Stomach (tissue), 4 donors: ENCODE results near the gene ZC4H2.

Experiments
- POLR2A ChIP-seq, 4 donors: fragments of 450-650 bp; IDR thresholded peaks; one replicate each; pipeline ENCODE4 v1.6.1; 2016; ENCODE audit warnings: antibody characterized with exemption in 4 of 4, control low read depth in 2 of 4, mild to moderate bottlenecking in 1 of 4, moderate library complexity in 1 of 4
- TF ChIP-seq, protein P1 (sequence below), 7 experiments: fragments of 450-650 bp in 4 of 7; fragments of 200-600 bp in 3 of 7; sonication (generic) in 3 of 7; IDR thresholded peaks; one replicate each; pipeline ENCODE4 v1.5.1; 2016 to 2019; ENCODE audit warnings: antibody characterized with exemption in 7 of 7, control low read depth in 2 of 7, mild to moderate bottlenecking in 1 of 7

DNA sequence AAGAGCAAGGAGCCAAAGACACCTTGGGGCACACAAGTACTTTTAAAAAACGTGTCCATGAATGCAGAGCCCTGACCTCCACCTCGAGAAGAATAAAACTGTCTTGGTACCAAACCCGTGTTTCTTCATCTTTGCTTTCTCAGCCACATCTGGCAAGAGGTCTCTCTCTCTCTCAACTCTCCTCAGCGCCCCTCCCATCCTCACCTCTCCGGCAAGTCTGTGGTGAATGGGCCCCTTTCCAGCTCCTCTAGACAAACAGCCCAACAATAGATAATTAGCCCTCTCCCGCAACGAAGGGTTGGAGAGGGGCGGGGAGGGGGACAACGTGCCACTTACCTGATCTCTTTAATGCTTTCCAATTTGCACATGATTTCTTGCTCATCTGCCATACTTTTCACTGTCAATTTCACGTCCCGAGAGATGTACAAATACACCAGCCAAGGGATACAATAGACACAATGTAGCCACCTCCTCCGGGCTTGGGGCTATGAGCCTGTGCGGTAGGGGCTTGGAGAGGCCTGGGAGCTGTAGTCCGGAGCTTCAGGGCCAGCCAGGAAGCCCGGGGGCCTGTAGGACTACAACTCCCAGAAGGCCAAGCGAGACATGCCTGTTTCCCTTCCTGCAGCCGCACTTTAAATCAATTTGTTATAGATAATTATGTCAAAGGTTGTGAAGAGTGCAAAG is at the start of gene ZC4H2:
- TF ChIP-seq, protein P1, sequence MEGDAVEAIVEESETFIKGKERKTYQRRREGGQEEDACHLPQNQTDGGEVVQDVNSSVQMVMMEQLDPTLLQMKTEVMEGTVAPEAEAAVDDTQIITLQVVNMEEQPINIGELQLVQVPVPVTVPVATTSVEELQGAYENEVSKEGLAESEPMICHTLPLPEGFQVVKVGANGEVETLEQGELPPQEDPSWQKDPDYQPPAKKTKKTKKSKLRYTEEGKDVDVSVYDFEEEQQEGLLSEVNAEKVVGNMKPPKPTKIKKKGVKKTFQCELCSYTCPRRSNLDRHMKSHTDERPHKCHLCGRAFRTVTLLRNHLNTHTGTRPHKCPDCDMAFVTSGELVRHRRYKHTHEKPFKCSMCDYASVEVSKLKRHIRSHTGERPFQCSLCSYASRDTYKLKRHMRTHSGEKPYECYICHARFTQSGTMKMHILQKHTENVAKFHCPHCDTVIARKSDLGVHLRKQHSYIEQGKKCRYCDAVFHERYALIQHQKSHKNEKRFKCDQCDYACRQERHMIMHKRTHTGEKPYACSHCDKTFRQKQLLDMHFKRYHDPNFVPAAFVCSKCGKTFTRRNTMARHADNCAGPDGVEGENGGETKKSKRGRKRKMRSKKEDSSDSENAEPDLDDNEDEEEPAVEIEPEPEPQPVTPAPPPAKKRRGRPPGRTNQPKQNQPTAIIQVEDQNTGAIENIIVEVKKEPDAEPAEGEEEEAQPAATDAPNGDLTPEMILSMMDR (IDR thresholded peaks at IDR 0.05), result no peak
- no peak for TF ChIP-seq POLR2A (IDR thresholded peaks at IDR 0.05)
